Left renal pelvis (tissue), 4 donors: ENCODE results near the gene THRA. TPM values are rescaled to one million over a fixed set of nuclear protein-coding genes. Genes with fewer than 3 reads are reported as not detected.

ENCODE experiments used
- DNase-seq, 4 donors: peaks; one replicate each; pipeline ENCODE4 v3.0.0-alpha.2; 2013; ENCODE audit warnings: low read depth in 4 of 4, low spot score in 3 of 4
- polyA plus RNA-seq, 4 donors: library from polyadenylated mRNA; unstranded; fragments of 120-200 nt; gene quantifications; one replicate each; pipeline ENCODE4 v1.2.1, GENCODE V29; 2013; ENCODE audit not compliant: insufficient read length in 4 of 4

THRA gene
- polyA plus RNA-seq, 4 donors = 47.8 to 83.6 (median 52.8) TPM

- DNase-seq = peak in 3 of 4 donors; percentile 45 to 59 (median 51)
Observed at GRCh38 chr17:40026816-40027613, 35.8 kb upstream of the THRA start.

GRCh38 chr17:40027614-40028012, 35.2 kb upstream of the THRA start:
- no peak for DNase-seq

- DNase-seq = no peak
Observed at GRCh38 chr17:40028595-40028994, 34.2 kb upstream of the THRA start.

GRCh38 chr17:40031706-40032105, 31.1 kb upstream of the THRA start:
- DNase-seq = no peak

GRCh38 chr17:40032322-40033320, 30.1 kb upstream of the THRA start:
- DNase-seq = no peak

- DNase-seq = no peak
Observed at GRCh38 chr17:40033339-40033738, 29.4 kb upstream of the THRA start.

GRCh38 chr17:40034426-40035161, 28.2 kb upstream of the THRA start:
- DNase-seq = no peak

GRCh38 chr17:40035162-40035559, 27.6 kb upstream of the THRA start:
- no peak for DNase-seq

GRCh38 chr17:40038882-40039513, 23.8 kb upstream of the THRA start:
- DNase-seq = peak in 2 of 4 donors; percentile 35 to 61

GRCh38 chr17:40041196-40041595, 21.6 kb upstream of the THRA start:
- DNase-seq = no peak

- no peak for DNase-seq
Observed at GRCh38 chr17:40056379-40057015, 6.3 kb upstream of the THRA start.

- DNase-seq = no peak
Observed at GRCh38 chr17:40058186-40058784, 4.5 kb upstream of the THRA start.

GRCh38 chr17:40058865-40059264, 3.9 kb upstream of the THRA start:
- no peak for DNase-seq

GRCh38 chr17:40059729-40060475, 2.9 kb upstream of the THRA start:
- DNase-seq = no peak

GRCh38 chr17:40060887-40061608, 1.7 kb upstream of the THRA start:
- no peak for DNase-seq

- no peak for DNase-seq
Observed at GRCh38 chr17:40061609-40062038, 1.1 kb upstream of the THRA start.

- DNase-seq = no peak
Observed at GRCh38 chr17:40063187-40063771, 514 bp downstream of the THRA start.
